H1 (cell line): ENCODE data around the gene SMOC2. TPM values are rescaled to one million over a fixed set of nuclear protein-coding genes. Genes with fewer than 3 reads are reported as not detected.

Experiments
- CTCF ChIA-PET: fragments of 300-600 bp; sonication (Branson Sonifier 250); formaldehyde crosslinking; loops from one replicate; lab custom pipeline; 2021; ENCODE audit not compliant: partially characterized antibody; lab: Charles Lee
- POLR2A ChIA-PET: fragments of 300-600 bp; sonication (Branson Sonifier 250); formaldehyde crosslinking; loops from one replicate; lab custom pipeline; 2021; ENCODE audit warnings: inconsistent platforms; ENCODE audit not compliant: partially characterized antibody; lab: Charles Lee
- DNase-seq, 2 experiments: peaks; one replicate each; pipeline versions ENCODE4 v3.0.0 to v3.0.0-alpha.2; 2010 to 2022; ENCODE audit warnings: low spot score in 2 of 2, low read depth in 1 of 2, mixed read lengths in 1 of 2
- FAIRE-seq: peaks from 2 replicates; lab custom pipeline; 2011; peaks lifted over from hg19 to GRCh38; lab: Jason Lieb, UNC
- H2AFZ ChIP-seq: 2 replicates; pipeline ENCODE4 v1.8.1; 2012; ENCODE audit warnings: low read length, inconsistent platforms
- H2AK5ac ChIP-seq: 2 replicates; pipeline ENCODE4 v1.6.1; 2013; ENCODE audit warnings: low read depth, low read length
- H2BK120ac ChIP-seq: replicated peaks from 2 replicates; pipeline ENCODE3; 2013; ENCODE audit warnings: low read depth, low read length, inconsistent platforms
- H2BK12ac ChIP-seq: 2 replicates; pipeline ENCODE4 v1.6.1; 2013; ENCODE audit warnings: low read depth, low read length
- H2BK15ac ChIP-seq: 2 replicates; pipeline ENCODE4 v1.6.1; 2013; ENCODE audit warnings: low read length
- H2BK20ac ChIP-seq: 2 replicates; pipeline ENCODE4 v1.6.1; 2013; ENCODE audit warnings: low read length
- H2BK5ac ChIP-seq: 2 replicates; pipeline ENCODE4 v1.6.1; 2013; ENCODE audit warnings: low read depth, low read length
- H3K14ac ChIP-seq: 2 replicates; pipeline ENCODE4 v1.6.1; 2013; ENCODE audit warnings: inconsistent platforms; ENCODE audit not compliant: insufficient read length
- H3K18ac ChIP-seq: 2 replicates; pipeline ENCODE4 v1.6.1; 2013; ENCODE audit warnings: low read length; ENCODE audit errors: extremely low read depth
- H3K23ac ChIP-seq: 2 replicates; pipeline ENCODE4 v1.6.1; 2013; ENCODE audit warnings: inconsistent platforms; ENCODE audit not compliant: insufficient read length
- H3K23me2 ChIP-seq: 2 replicates; pipeline ENCODE4 v1.6.1; 2013; ENCODE audit warnings: low read depth, low read length
- H3K27ac ChIP-seq: 2 replicates; pipeline ENCODE4 v1.6.1; 2011; ENCODE audit warnings: low read depth, low read length, inconsistent platforms
- H3K27me3 ChIP-seq, 4 experiments: replicated peaks in 1 of 4; 1 replicate in 1 of 4; 2 replicates in 3 of 4; pipeline versions ENCODE4 v1.6.1 to v1.8.1; 2011 to 2013; ENCODE audit warnings: low read length in 3 of 4, mild to moderate bottlenecking in 3 of 4, inconsistent platforms in 2 of 4, mixed read lengths in 2 of 4, moderate library complexity in 1 of 4; ENCODE audit not compliant: control insufficient read depth in 3 of 4, insufficient read depth in 3 of 4; ENCODE audit errors: extremely low read depth in 1 of 4
- H3K36me3 ChIP-seq, 4 experiments: 2 replicates each; pipeline versions ENCODE4 v1.6.1 to v1.8.1; 2011 to 2013; ENCODE audit warnings: mild to moderate bottlenecking in 4 of 4, low read length in 3 of 4, moderate library complexity in 2 of 4, control low read depth in 1 of 4, inconsistent platforms in 1 of 4; ENCODE audit not compliant: insufficient read depth in 4 of 4, control insufficient read depth in 2 of 4
- H3K4ac ChIP-seq: replicated peaks from 2 replicates; pipeline ENCODE3; 2013; ENCODE audit warnings: low read length, low read depth, mixed read lengths, inconsistent platforms; ENCODE audit not compliant: insufficient read length
- H3K4me1 ChIP-seq, 4 experiments: replicated peaks in 1 of 4; 1 replicate in 1 of 4; 2 replicates in 3 of 4; pipeline versions ENCODE4 v1.6.1 to v1.8.1; 2011 to 2013; ENCODE audit warnings: low read length in 3 of 4, inconsistent platforms in 2 of 4, mixed read lengths in 1 of 4; ENCODE audit not compliant: insufficient read depth in 4 of 4, control insufficient read depth in 3 of 4
- H3K4me2 ChIP-seq, 2 experiments: 2 replicates each; pipeline versions ENCODE4 v1.6.1 to v1.8.1; 2011 to 2013; ENCODE audit warnings: low read depth in 2 of 2, low read length in 2 of 2, control low read depth in 1 of 2, inconsistent platforms in 1 of 2, mild to moderate bottlenecking in 1 of 2; ENCODE audit not compliant: insufficient read depth in 1 of 2
- H3K4me3 ChIP-seq, 4 experiments: fragments of 200-600, 300-600 bp in 1 of 4; sonication (generic), shearing (Covaris generic), sonication (Bioruptor Twin) in 1 of 4; 2 replicates each; pipeline versions ENCODE4 v1.5.1 to v1.8.1; 2011 to 2016; ENCODE audit warnings: low read length in 4 of 4, low read depth in 3 of 4, control low read depth in 2 of 4, inconsistent platforms in 2 of 4, mild to moderate bottlenecking in 2 of 4, mixed read lengths in 1 of 4, moderate library complexity in 1 of 4; ENCODE audit not compliant: insufficient read depth in 2 of 4; ENCODE audit errors: extremely low read depth in 1 of 4
- H3K56ac ChIP-seq: replicated peaks from 2 replicates; pipeline ENCODE3; 2013; ENCODE audit warnings: low read depth, mild to moderate bottlenecking, mixed read lengths, low read length, inconsistent platforms; ENCODE audit not compliant: insufficient read length
- H3K79me1 ChIP-seq: 2 replicates; pipeline ENCODE4 v1.6.1; 2013; ENCODE audit warnings: low read depth, low read length, control low read depth
- H3K79me2 ChIP-seq, 2 experiments: 2 replicates each; pipeline versions ENCODE4 v1.6.1 to v1.8.1; 2012 to 2013; ENCODE audit warnings: low read length in 2 of 2, mild to moderate bottlenecking in 2 of 2, inconsistent platforms in 1 of 2; ENCODE audit not compliant: insufficient read depth in 2 of 2, control insufficient read depth in 1 of 2
- H3K9ac ChIP-seq, 4 experiments: replicated peaks in 1 of 4; 1 replicate in 1 of 4; 2 replicates in 3 of 4; pipeline versions ENCODE4 v1.6.1 to v1.8.1; 2011 to 2013; ENCODE audit warnings: low read depth in 3 of 4, low read length in 3 of 4, control low read depth in 2 of 4, mild to moderate bottlenecking in 2 of 4, moderate library complexity in 2 of 4, inconsistent platforms in 1 of 4; ENCODE audit errors: extremely low read depth in 1 of 4
- H3K9me3 ChIP-seq, 2 experiments: 2 replicates each; pipeline versions ENCODE4 v1.6.1 to v1.8.1; 2012 to 2013; ENCODE audit warnings: mild to moderate bottlenecking in 2 of 2, moderate library complexity in 2 of 2, control low read depth in 1 of 2, inconsistent platforms in 1 of 2, low read depth in 1 of 2, low read length in 1 of 2, mixed read lengths in 1 of 2; ENCODE audit not compliant: insufficient read depth in 2 of 2
- H4K20me1 ChIP-seq, 2 experiments: replicated peaks in 1 of 2; 2 replicates each; pipeline versions ENCODE3 to v1.8.1; 2011 to 2013; ENCODE audit warnings: inconsistent platforms in 2 of 2, low read length in 2 of 2, mild to moderate bottlenecking in 1 of 2; ENCODE audit not compliant: insufficient read depth in 2 of 2, control insufficient read depth in 1 of 2
- H4K5ac ChIP-seq: 2 replicates; pipeline ENCODE4 v1.6.1; 2013; ENCODE audit warnings: low read length, low read depth, mixed read lengths, inconsistent platforms; ENCODE audit not compliant: insufficient read length
- H4K8ac ChIP-seq: 2 replicates; pipeline ENCODE4 v1.8.0; 2013; ENCODE audit warnings: mild to moderate bottlenecking, moderate library complexity, low read length, inconsistent platforms; ENCODE audit not compliant: insufficient read depth; ENCODE audit errors: extremely low read depth
- H4K91ac ChIP-seq: replicated peaks from 2 replicates; pipeline ENCODE3; 2013; ENCODE audit warnings: low read length, mixed read lengths, inconsistent platforms; ENCODE audit not compliant: insufficient read length
- CBX5 ChIP-seq: fragments of 300-800, 300-1000 bp; sonication (generic); IDR thresholded peaks from 2 replicates; pipeline ENCODE4 v1.7.1; 2016; ENCODE audit warnings: antibody characterized with exemption, low read length, low read depth
- CBX8 ChIP-seq: fragments of 300-800, 300-1000 bp; sonication (generic); IDR thresholded peaks from 2 replicates; pipeline ENCODE4 v1.7.1; 2016; ENCODE audit warnings: low read depth, low read length, borderline replicate concordance
- CHD2 ChIP-seq: IDR thresholded peaks from 2 replicates; pipeline ENCODE4 v1.6.1; 2012; ENCODE audit warnings: low read length, improper control_type of control experiment
- E2F6 ChIP-seq: IDR thresholded peaks from 2 replicates; pipeline ENCODE4 v1.6.1; 2012; ENCODE audit warnings: inconsistent platforms
- KDM5A ChIP-seq: fragments of 200-600 bp; IDR thresholded peaks from 2 replicates; pipeline ENCODE4 v1.7.1; 2012; ENCODE audit warnings: mild to moderate bottlenecking, low read length, inconsistent platforms, mixed read lengths
- NANOG ChIP-seq: IDR thresholded peaks from 2 replicates; pipeline ENCODE4 v1.6.1; 2011; ENCODE audit warnings: low read length, low read depth, mild to moderate bottlenecking, inconsistent platforms; ENCODE audit not compliant: insufficient read depth, poor library complexity, severe bottlenecking
- POLR2AphosphoS5 ChIP-seq: IDR thresholded peaks from 2 replicates; pipeline ENCODE4 v1.6.1; 2011; ENCODE audit warnings: low read depth, low read length
- RFX5 ChIP-seq: IDR thresholded peaks from 2 replicates; pipeline ENCODE4 v1.6.1; 2011; ENCODE audit warnings: low read depth, low read length, improper control_type of control experiment, borderline replicate concordance
- RXRA ChIP-seq: IDR thresholded peaks from 2 replicates; pipeline ENCODE4 v1.6.1; 2011; ENCODE audit warnings: low read depth, mild to moderate bottlenecking, low read length, moderate library complexity; ENCODE audit not compliant: insufficient read depth
- SIX5 ChIP-seq: IDR thresholded peaks from 2 replicates; pipeline ENCODE4 v1.6.1; 2011; ENCODE audit warnings: mild to moderate bottlenecking, low read depth, low read length
- SP2 ChIP-seq: IDR thresholded peaks from 2 replicates; pipeline ENCODE4 v1.6.1; 2012; ENCODE audit warnings: mild to moderate bottlenecking, low read length, inconsistent platforms
- WGBS, 2 experiments: shearing (Covaris generic) in 1 of 2; methylation state at CpG; one replicate each; pipeline versions ENCODE4 v1.1.6 to v1.1.7; 2013 to 2015; ENCODE audit warnings: low lambda C conversion rate in 2 of 2, mixed read lengths in 2 of 2, inconsistent platforms in 1 of 2, low coverage in 1 of 2, missing lambda C conversion rate in 1 of 2; ENCODE audit not compliant: insufficient replicate concordance in 2 of 2, insufficient coverage in 1 of 2, insufficient read length in 1 of 2; ENCODE audit errors: extremely low coverage in 1 of 2, missing lambda C conversion rate in 1 of 2; 5-methylcytosine and 5-hydroxymethylcytosine counted together
- polyA plus RNA-seq, 7 experiments: library from polyadenylated mRNA; depleted of rRNA in 3 of 7; stranded (reverse) in 5 of 7; unstranded in 2 of 7; fragments of >200 nt in 5 of 7; fragments of 200-250 nt in 2 of 7; gene quantifications; 1 replicate in 5 of 7; 2 replicates in 1 of 7; 4 replicates in 1 of 7; pipeline versions ENCODE4 v1.2.1 to v1.2.3, GENCODE V29; 2011 to 2013; ENCODE audit warnings: missing spikeins in 2 of 7, mixed read lengths in 2 of 7
- total RNA-seq: library from RNA; stranded (reverse); fragmentation: NEBNext Ultra II Directional; extraction: Animal tissue kit (Norgen Biotek cat#: 25700); gene quantifications from 2 replicates; pipeline ENCODE4 v1.2.1, GENCODE V29; 2021
- TF ChIP-seq, protein P1 (sequence below): IDR thresholded peaks from 2 replicates; pipeline ENCODE4 v1.6.1; 2012; ENCODE audit warnings: inconsistent platforms

Gene SMOC2
- total and polyA plus RNA-seq, 2 of the 8 experiments (the other 6 are each of a cell fraction or from before 2014, with no cell fraction given) = 7.7 to 8.5 TPM

GRCh38 chr6:168455847-168456530 lies 15.0 kb downstream of the SMOC2 start:
- Histone ChIP-seq H3K56ac (no peak overlapping the region), H3K4me2 (no peak overlapping the region), H3K4me1 (peaks cover 7 to 19% (median 11%) of the 10 kb centered on the region in 4 experiments), H3K27me3 (no peaks in the 10 kb centered on the region), H3K4me3 (no peak overlapping the region), H4K91ac (no peak overlapping the region), H4K5ac (no peak overlapping the region), H3K27ac (no peak overlapping the region), H3K9me3 (no peaks in the 10 kb centered on the region), H3K23me2 (no peaks in the 10 kb centered on the region), H2BK5ac (no peak overlapping the region), H2BK120ac (no peak overlapping the region), H2AK5ac (no peak overlapping the region), H3K36me3 (no peaks in the 10 kb centered on the region), H2BK20ac (no peak overlapping the region), H3K4ac (no peak overlapping the region), H3K9ac (no peak overlapping the region), H2AFZ (no peak overlapping the region), H4K8ac (no peak overlapping the region), H3K18ac (no peak overlapping the region), H3K79me2 (no peaks in the 10 kb centered on the region), H4K20me1 (no peaks in the 10 kb centered on the region), H2BK12ac (no peak overlapping the region), H3K79me1 (no peaks in the 10 kb centered on the region), H3K23ac (no peak overlapping the region), H2BK15ac (no peak overlapping the region), H3K14ac (no peak overlapping the region)
- ChIA-PET POLR2A (no interaction called here), CTCF (interaction anchor here (0.8 kb wide), 1 partner anchor 67 kb away, joined by 3 read pairs; no protein-coding TSS in a partner anchor)
- no peak for FAIRE-seq
- no peak for DNase-seq
- WGBS, 2 experiments = 93% methylated on average over 28 of the region's 32 CpGs; no CpG with 5 or more reads in 1 of the 2 experiments
- TF ChIP-seq KDM5A (no peak), POLR2AphosphoS5 (no peak), CBX5 (no peak), CBX8 (no peak), SIX5 (no peak), E2F6 (no peak), NANOG (no peak), SP2 (no peak), CHD2 (no peak), RXRA (no peak), RFX5 (no peak)
- TF ChIP-seq, protein P1, sequence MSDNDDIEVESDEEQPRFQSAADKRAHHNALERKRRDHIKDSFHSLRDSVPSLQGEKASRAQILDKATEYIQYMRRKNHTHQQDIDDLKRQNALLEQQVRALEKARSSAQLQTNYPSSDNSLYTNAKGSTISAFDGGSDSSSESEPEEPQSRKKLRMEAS = no peak
